Fibroblast of lung (primary cell): Measurements from ENCODE around the gene PPFIBP2.

ENCODE experiments used
- CTCF ChIP-seq, 2 donors: IDR thresholded peaks in 1 of 2; conservative IDR thresholded peaks in 1 of 2; 1 replicate in 1 of 2; 2 replicates in 1 of 2; pipeline ENCODE4 v1.5.1; 2011 to 2012; ENCODE audit warnings: low read length in 2 of 2, control low read depth in 1 of 2, inconsistent platforms in 1 of 2, low read depth in 1 of 2, mild to moderate bottlenecking in 1 of 2
- EZH2 ChIP-seq: IDR thresholded peaks from 2 replicates; pipeline ENCODE4 v1.5.1; 2012; ENCODE audit warnings: low read length, control low read depth, mild to moderate bottlenecking; ENCODE audit errors: missing control alignments

- no peak for TF ChIP-seq CTCF (conservative IDR thresholded peaks at IDR 0.05 in 1 of 2, IDR thresholded peaks at IDR 0.05 in 1 of 2; ENCODE audit: low read depth in 1 of 2, low read length in 2 of 2)
- TF ChIP-seq EZH2: no peak
Observed at GRCh38 chr11:7494086-7494745, 19.6 kb upstream of the PPFIBP2 start.
